ENCODE data around the gene ZNF655. TPM values are rescaled to one million over a fixed set of nuclear protein-coding genes. Genes with fewer than 3 reads are reported as not detected.

The ZNF655 gene
- total RNA-seq, 1 experiment from 2014 or later: 169 TPM

DNA sequence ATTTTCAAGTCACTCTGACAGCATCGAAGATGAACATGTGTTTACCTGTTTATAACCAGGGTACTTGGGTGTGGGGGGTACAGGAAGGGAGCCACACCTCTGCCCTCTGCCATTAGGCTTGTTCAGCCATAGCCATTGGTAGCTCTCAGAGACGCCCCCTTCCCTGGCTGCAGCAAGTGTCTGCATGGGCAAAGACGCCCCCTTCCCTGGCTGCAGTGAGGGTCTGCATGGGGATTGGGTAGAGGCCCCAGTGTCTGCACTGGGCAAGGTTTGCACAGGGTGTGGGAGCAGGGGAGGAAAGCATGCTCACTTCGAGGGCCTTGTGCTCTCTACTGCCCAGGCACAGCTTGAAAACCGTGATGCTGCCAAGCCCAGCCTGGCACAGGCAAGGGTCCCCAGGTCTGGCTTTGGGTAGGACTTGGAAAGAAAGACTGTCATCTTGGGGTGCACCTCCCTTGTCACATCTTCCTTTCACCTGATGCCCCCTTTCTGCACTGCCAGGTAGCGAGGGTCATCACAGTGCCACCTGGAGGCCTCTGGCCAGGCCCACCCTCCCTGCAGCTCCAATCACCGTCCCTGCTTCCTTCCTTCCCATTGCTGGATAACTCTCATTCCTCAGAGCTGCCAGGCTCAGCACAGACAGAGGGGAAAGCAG is 43.3 kb downstream of the ZNF655 start:
- Histone ChIP-seq H2AFZ (ENCODE audit: low read length) (no peak overlapping the region), H3K9ac (ENCODE audit: low read length) (no peak overlapping the region), H3K36me3 (ENCODE audit: insufficient read depth, low read length) (no peaks in the 10 kb centered on the region), H3K27ac (ENCODE audit: low read length) (no peak overlapping the region), H4K20me1 (ENCODE audit: insufficient read depth, low read depth, low read length) (no peaks in the 10 kb centered on the region), H3K9me3 (ENCODE audit: low read length) (no peaks in the 10 kb centered on the region), H3K4me1 (ENCODE audit: low read length) (no peaks in the 10 kb centered on the region), H3K9me2 (replicated peaks; ENCODE audit: insufficient read depth, low read length) (no peaks in the 10 kb centered on the region), H3K4me3 (ENCODE audit: low read length) (no peak overlapping the region), H3K27me3 (ENCODE audit: low read length) (no peaks in the 10 kb centered on the region), H3K4me2 (ENCODE audit: low read depth, low read length, poor library complexity, severe bottlenecking) (no peak overlapping the region), H3K79me2 (ENCODE audit: low read length) (no peaks in the 10 kb centered on the region)
- DNase-seq: no peak

- no peak overlapping the region for H3K27ac ChIP-seq (ENCODE audit: low read length)
Measured at GRCh38 chr7:99605527-99605926, 47.1 kb downstream of the ZNF655 start.

GRCh38 chr7:99606531-99606930 is 48.1 kb downstream of the ZNF655 start:
- Histone ChIP-seq H3K27me3 (ENCODE audit: low read length) (no peaks in the 10 kb centered on the region), H3K36me3 (ENCODE audit: insufficient read depth, low read length) (no peaks in the 10 kb centered on the region), H4K20me1 (ENCODE audit: insufficient read depth, low read depth, low read length) (no peaks in the 10 kb centered on the region), H3K27ac (ENCODE audit: low read length) (no peak overlapping the region), H3K79me2 (ENCODE audit: low read length) (no peaks in the 10 kb centered on the region), H3K4me1 (ENCODE audit: low read length) (no peaks in the 10 kb centered on the region), H3K9me2 (replicated peaks; ENCODE audit: insufficient read depth, low read length) (no peaks in the 10 kb centered on the region), H3K9ac (ENCODE audit: low read length) (no peak overlapping the region), H3K4me3 (ENCODE audit: low read length) (no peak overlapping the region), H3K9me3 (ENCODE audit: low read length) (no peaks in the 10 kb centered on the region), H3K4me2 (ENCODE audit: low read depth, low read length, poor library complexity, severe bottlenecking) (no peak overlapping the region), H2AFZ (ENCODE audit: low read length) (no peak overlapping the region)
- DNase-seq: no peak

More at GRCh38 chr7:99605527-99605926, 47.1 kb downstream of the ZNF655 start:
- Histone ChIP-seq H3K4me2 (ENCODE audit: low read depth, low read length, poor library complexity, severe bottlenecking) (no peak overlapping the region), H3K27me3 (ENCODE audit: low read length) (no peaks in the 10 kb centered on the region), H3K9ac (ENCODE audit: low read length) (no peak overlapping the region), H3K36me3 (ENCODE audit: insufficient read depth, low read length) (no peaks in the 10 kb centered on the region), H2AFZ (ENCODE audit: low read length) (no peak overlapping the region), H3K9me3 (ENCODE audit: low read length) (no peaks in the 10 kb centered on the region), H3K79me2 (ENCODE audit: low read length) (no peaks in the 10 kb centered on the region), H3K4me3 (ENCODE audit: low read length) (no peak overlapping the region), H4K20me1 (ENCODE audit: insufficient read depth, low read depth, low read length) (no peaks in the 10 kb centered on the region), H3K4me1 (ENCODE audit: low read length) (no peaks in the 10 kb centered on the region), H3K9me2 (replicated peaks; ENCODE audit: insufficient read depth, low read length) (no peaks in the 10 kb centered on the region)
- no peak for DNase-seq

DNA sequence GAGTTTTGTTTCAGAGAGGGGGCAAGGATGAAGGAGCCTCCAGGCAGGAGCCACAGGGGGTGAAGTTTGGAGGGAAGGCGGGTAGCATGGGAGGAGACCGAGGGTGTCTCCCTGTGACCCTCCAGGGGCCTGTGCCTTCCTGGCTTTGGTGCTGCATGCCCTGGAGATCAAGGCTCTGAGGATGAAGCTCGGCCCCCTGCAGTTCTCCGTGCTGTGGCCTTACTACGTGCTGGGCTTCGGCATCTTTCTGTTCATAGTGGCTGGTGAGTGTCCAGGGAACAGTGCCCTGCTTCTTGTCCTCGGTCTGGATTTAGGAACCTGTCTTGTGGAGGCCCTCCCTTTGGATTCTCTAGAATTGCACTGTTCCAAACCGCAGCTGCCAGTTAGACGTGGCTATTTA is 49.1 kb downstream of the ZNF655 start:
- H4K20me1 ChIP-seq (ENCODE audit: insufficient read depth, low read depth, low read length): no peaks in the 10 kb centered on the region
- DNase-seq: no peak

DNA sequence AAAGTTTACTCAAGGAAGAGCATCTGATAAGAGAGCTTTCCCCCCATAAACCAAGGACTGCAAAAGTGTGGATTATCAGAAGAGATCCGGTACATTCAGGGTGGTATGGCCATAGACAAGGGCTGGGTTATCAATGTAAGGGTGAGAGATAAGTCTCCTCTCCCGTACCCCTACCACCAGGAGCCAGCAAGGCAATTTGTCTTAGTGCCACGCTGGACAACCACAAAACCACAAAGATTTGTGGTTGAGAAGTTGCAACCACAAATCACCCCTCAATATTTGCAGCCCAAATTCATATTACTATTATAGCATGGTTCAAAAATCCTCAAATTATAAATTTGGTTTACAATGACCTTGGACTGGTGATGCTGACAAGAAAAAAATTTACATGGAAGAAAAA is 56.1 kb downstream of the ZNF655 start:
- H3K27me3 ChIP-seq (ENCODE audit: low read length): no peaks in the 10 kb centered on the region
- no peaks in the 10 kb centered on the region for H3K9me2 ChIP-seq (replicated peaks; ENCODE audit: insufficient read depth, low read length)
- H3K36me3 ChIP-seq (ENCODE audit: insufficient read depth, low read length): peaks cover 10% of the 10 kb centered on the region; the same call in 1 of the 2 replicates
- no peak overlapping the region for H3K27ac ChIP-seq (ENCODE audit: low read length)
- DNase-seq: peak; percentile 37
- H3K9me3 ChIP-seq (ENCODE audit: low read length): no peaks in the 10 kb centered on the region
- peaks cover 22% of the 10 kb centered on the region for H3K4me1 ChIP-seq (ENCODE audit: low read length)
- no peaks in the 10 kb centered on the region; the same call in 1 of the 2 replicates for H4K20me1 ChIP-seq (ENCODE audit: insufficient read depth, low read depth, low read length)
- H3K4me2 ChIP-seq (ENCODE audit: low read depth, low read length, poor library complexity, severe bottlenecking): no peak overlapping the region
- no peak overlapping the region for H3K4me3 ChIP-seq (ENCODE audit: low read length)
- no peak overlapping the region for H2AFZ ChIP-seq (ENCODE audit: low read length)
- H3K79me2 ChIP-seq (ENCODE audit: low read length): peaks cover 27% of the 10 kb centered on the region
- no peak overlapping the region for H3K9ac ChIP-seq (ENCODE audit: low read length)

More for the DNA sequence above, 49.1 kb downstream of the ZNF655 start:
- Histone ChIP-seq H2AFZ (ENCODE audit: low read length) (no peak overlapping the region), H3K36me3 (ENCODE audit: insufficient read depth, low read length) (no peaks in the 10 kb centered on the region), H3K79me2 (ENCODE audit: low read length) (no peaks in the 10 kb centered on the region), H3K9me3 (ENCODE audit: low read length) (no peaks in the 10 kb centered on the region), H3K4me3 (ENCODE audit: low read length) (no peak overlapping the region), H3K27me3 (ENCODE audit: low read length) (no peaks in the 10 kb centered on the region), H3K9me2 (replicated peaks; ENCODE audit: insufficient read depth, low read length) (no peaks in the 10 kb centered on the region), H3K4me2 (ENCODE audit: low read depth, low read length, poor library complexity, severe bottlenecking) (no peak overlapping the region), H3K4me1 (ENCODE audit: low read length) (no peaks in the 10 kb centered on the region), H3K27ac (ENCODE audit: low read length) (no peak overlapping the region), H3K9ac (ENCODE audit: low read length) (no peak overlapping the region)

DNA sequence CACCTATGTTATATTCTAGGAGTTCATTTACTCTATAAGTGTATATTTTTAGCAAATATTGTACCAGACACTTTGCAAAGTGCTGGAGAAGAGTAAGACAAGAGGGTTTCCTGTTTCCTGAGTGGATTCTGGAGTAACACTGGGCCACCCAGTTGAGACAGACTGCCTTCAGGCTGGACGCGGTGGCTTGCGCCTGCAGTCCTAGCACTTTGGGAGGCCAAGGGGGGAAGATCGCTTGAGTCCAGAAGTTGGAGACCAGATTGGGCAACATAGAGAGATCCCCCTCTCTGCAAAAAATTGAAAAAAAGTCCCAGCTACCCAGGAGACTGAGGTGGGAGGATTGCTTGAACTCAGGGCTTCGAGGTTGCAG is 57.5 kb downstream of the ZNF655 start:
- Histone ChIP-seq H3K4me1 (ENCODE audit: low read length) (peaks cover 22% of the 10 kb centered on the region), H3K4me3 (ENCODE audit: low read length) (peak overlapping the region; percentile 98; the same call in 1 of the 2 replicates), H3K4me2 (ENCODE audit: low read depth, low read length, poor library complexity, severe bottlenecking) (peak overlapping the region; percentile 92), H4K20me1 (ENCODE audit: insufficient read depth, low read depth, low read length) (no peaks in the 10 kb centered on the region; the same call in 1 of the 2 replicates), H3K9me3 (ENCODE audit: low read length) (no peaks in the 10 kb centered on the region), H3K9me2 (replicated peaks; ENCODE audit: insufficient read depth, low read length) (no peaks in the 10 kb centered on the region), H3K79me2 (ENCODE audit: low read length) (peaks cover 28% of the 10 kb centered on the region), H3K36me3 (ENCODE audit: insufficient read depth, low read length) (peaks cover 10% of the 10 kb centered on the region; the same call in 1 of the 2 replicates), H3K27ac (ENCODE audit: low read length) (no peak overlapping the region), H2AFZ (ENCODE audit: low read length) (no peak overlapping the region; the same call in 1 of the 2 replicates), H3K9ac (ENCODE audit: low read length) (peak overlapping the region; percentile 98; the same call in 1 of the 2 replicates), H3K27me3 (ENCODE audit: low read length) (no peaks in the 10 kb centered on the region)
- peak; percentile 23 for DNase-seq

DNA sequence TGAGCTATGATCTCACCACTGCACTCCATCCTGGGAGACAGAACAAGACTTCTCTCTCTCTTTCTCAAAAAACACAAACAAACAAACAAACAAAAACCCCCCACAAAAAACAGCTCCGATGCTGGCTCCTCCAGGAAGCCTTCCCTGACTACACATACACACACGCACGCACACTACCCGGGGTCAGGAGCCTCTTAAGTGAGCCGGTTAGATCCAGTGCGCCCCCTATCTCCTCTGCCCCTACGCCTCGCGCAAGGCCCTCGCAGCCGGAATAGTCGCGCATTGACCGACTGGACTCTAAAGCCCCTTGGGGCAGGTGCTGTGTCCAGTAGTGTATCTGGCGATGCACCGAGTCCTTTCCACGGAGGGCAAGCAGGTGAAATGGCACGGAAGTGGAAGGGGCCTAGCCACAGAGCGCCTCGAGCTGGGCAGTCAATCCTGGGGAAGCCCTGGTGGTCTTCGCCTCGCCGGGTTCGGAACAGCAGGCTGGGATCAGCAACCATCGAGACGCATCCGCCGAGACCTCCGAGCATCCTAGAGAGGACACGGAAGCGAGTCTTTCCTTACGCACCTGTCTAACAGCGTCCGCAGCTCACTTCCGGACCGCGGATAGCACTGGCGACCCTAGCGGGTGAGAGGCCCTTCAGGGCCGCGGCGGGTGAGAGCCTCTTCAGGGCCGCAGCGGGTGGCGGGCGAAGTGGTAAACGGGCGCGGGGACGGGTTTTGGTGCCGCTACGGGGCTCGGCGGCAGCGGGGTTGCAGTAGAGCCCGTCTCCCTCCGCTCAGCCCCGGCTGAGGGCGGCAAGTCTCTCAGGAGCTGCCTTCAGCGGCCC is 58.1 kb downstream of the ZNF655 start, which contains the start of gene ZSCAN25:
TSS of gene ZSCAN25 (plus strand) at position 588 of the 833 bp plus-strand sequence. CDS start 2,661 bp downstream, outside the sequence.
- H3K4me2 ChIP-seq (ENCODE audit: low read depth, low read length, poor library complexity, severe bottlenecking): peak within 1 kb of the TSS; percentile 92
- no peaks in the 10 kb centered on the region; the same call in 1 of the 2 replicates for H4K20me1 ChIP-seq (ENCODE audit: insufficient read depth, low read depth, low read length)
- no peaks in the 10 kb centered on the region for H3K27me3 ChIP-seq (ENCODE audit: low read length)
- peaks cover 28% of the 10 kb centered on the region for H3K79me2 ChIP-seq (ENCODE audit: low read length)
- peaks cover 22% of the 10 kb centered on the region for H3K4me1 ChIP-seq (ENCODE audit: low read length)
- no peaks in the 10 kb centered on the region for H3K9me3 ChIP-seq (ENCODE audit: low read length)
- DNase-seq: peak; percentile 97
- peak within 1 kb of the TSS; percentile 98 for H3K9ac ChIP-seq (ENCODE audit: low read length)
- H3K9me2 ChIP-seq (replicated peaks; ENCODE audit: insufficient read depth, low read length): no peaks in the 10 kb centered on the region
- H3K36me3 ChIP-seq (ENCODE audit: insufficient read depth, low read length): peaks cover 10% of the 10 kb centered on the region; the same call in 1 of the 2 replicates
- peak within 1 kb of the TSS; percentile 98 for H3K4me3 ChIP-seq (ENCODE audit: low read length)
- no peak within 1 kb of the TSS for H3K27ac ChIP-seq (ENCODE audit: low read length)
- H2AFZ ChIP-seq (ENCODE audit: low read length): peak within 1 kb of the TSS; percentile 99

DNA sequence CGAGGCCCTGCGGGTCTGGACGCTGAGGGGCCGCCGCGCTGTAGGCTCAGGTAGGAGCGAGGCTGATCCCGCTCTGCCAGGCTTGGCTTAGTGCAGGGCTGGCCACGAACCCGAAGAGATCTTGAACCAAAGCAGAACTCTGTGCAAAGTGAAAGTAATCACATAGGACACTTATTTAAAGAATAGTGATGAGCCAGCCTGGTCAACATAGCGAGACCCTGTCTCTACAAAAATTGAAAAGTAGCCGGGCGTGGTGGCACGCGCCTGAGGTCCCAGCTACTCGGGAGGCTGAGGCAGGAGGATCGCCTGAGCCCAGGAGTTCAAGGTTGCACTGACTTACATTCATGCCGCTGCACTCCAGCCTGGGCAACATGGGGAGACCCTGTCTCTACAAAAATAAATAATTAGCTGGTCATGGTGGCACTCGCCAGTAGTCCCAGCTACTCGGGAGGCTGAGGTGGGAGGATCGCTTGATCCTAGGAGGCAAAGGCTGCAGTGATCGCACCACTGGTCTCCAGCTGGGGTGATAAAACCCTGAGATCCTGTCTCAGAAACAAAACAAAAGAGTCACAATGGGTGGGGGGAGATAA is 58.8 kb downstream of the ZNF655 start:
- no peak overlapping the region for H3K27ac ChIP-seq (ENCODE audit: low read length)
- peak overlapping the region; percentile 98 for H3K4me3 ChIP-seq (ENCODE audit: low read length)
- H3K9ac ChIP-seq (ENCODE audit: low read length): peak overlapping the region; percentile 98
- peaks cover 10% of the 10 kb centered on the region; the same call in 1 of the 2 replicates for H3K36me3 ChIP-seq (ENCODE audit: insufficient read depth, low read length)
- H3K4me2 ChIP-seq (ENCODE audit: low read depth, low read length, poor library complexity, severe bottlenecking): peak overlapping the region; percentile 92
- no peaks in the 10 kb centered on the region; the same call in 1 of the 2 replicates for H4K20me1 ChIP-seq (ENCODE audit: insufficient read depth, low read depth, low read length)
- peak overlapping the region; percentile 99 for H2AFZ ChIP-seq (ENCODE audit: low read length)
- peak; percentile 38 for DNase-seq
- no peaks in the 10 kb centered on the region for H3K9me3 ChIP-seq (ENCODE audit: low read length)
- no peaks in the 10 kb centered on the region for H3K27me3 ChIP-seq (ENCODE audit: low read length)
- H3K79me2 ChIP-seq (ENCODE audit: low read length): peaks cover 28% of the 10 kb centered on the region
- H3K9me2 ChIP-seq (replicated peaks; ENCODE audit: insufficient read depth, low read length): no peaks in the 10 kb centered on the region
- peaks cover 22% of the 10 kb centered on the region for H3K4me1 ChIP-seq (ENCODE audit: low read length)

Measured in Karpas-422 (cell line).